Fibroblast of lung (primary cell): ENCODE measurements around the gene EYS. TPM values are rescaled to one million over a fixed set of nuclear protein-coding genes. Genes with fewer than 3 reads are reported as not detected.

ENCODE experiments used
- DNase-seq, 2 donors: peaks; one replicate each; pipeline versions ENCODE4 v3.0.0 to v3.0.0-alpha.2; 2010; ENCODE audit warnings: low read depth in 2 of 2
- H2AFZ ChIP-seq: 2 replicates; pipeline ENCODE4 v1.5.1; 2012; ENCODE audit warnings: low read length, control low read depth, inconsistent platforms
- H3K27ac ChIP-seq: 2 replicates; pipeline ENCODE4 v1.5.1; 2011; ENCODE audit warnings: low read length, control low read depth; ENCODE audit not compliant: insufficient read depth
- H3K27me3 ChIP-seq: 2 replicates; pipeline ENCODE4 v1.5.1; 2011; ENCODE audit warnings: mild to moderate bottlenecking, low read length; ENCODE audit not compliant: control insufficient read depth, insufficient read depth
- H3K36me3 ChIP-seq: 2 replicates; pipeline ENCODE4 v1.5.1; 2011; ENCODE audit warnings: low read length; ENCODE audit not compliant: control insufficient read depth, insufficient read depth
- H3K4me1 ChIP-seq: 2 replicates; pipeline ENCODE4 v1.5.1; 2011; ENCODE audit warnings: low read length; ENCODE audit not compliant: control insufficient read depth, insufficient read depth; ENCODE audit errors: extremely low read depth
- H3K4me2 ChIP-seq: 2 replicates; pipeline ENCODE4 v1.5.1; 2011; ENCODE audit warnings: low read length, control low read depth; ENCODE audit not compliant: insufficient read depth; ENCODE audit errors: extremely low read depth
- H3K4me3 ChIP-seq, 4 experiments: fragments of 200-600 bp in 1 of 4; sonication (generic) in 1 of 4; replicated peaks in 1 of 4; 2 replicates each; pipeline ENCODE4 v1.5.1; 2011 to 2016; ENCODE audit warnings: low read length in 4 of 4, low read depth in 3 of 4, mild to moderate bottlenecking in 3 of 4, control low read depth in 2 of 4, inconsistent platforms in 1 of 4, mixed read lengths in 1 of 4; ENCODE audit not compliant: insufficient read depth in 1 of 4; ENCODE audit errors: control extremely low read depth in 1 of 4
- H3K79me2 ChIP-seq: 2 replicates; pipeline ENCODE4 v1.5.1; 2012; ENCODE audit warnings: mild to moderate bottlenecking, low read length, inconsistent platforms; ENCODE audit not compliant: control insufficient read depth, insufficient read depth
- H3K9ac ChIP-seq: 2 replicates; pipeline ENCODE4 v1.5.1; 2011; ENCODE audit warnings: mild to moderate bottlenecking, low read length, control low read depth; ENCODE audit not compliant: insufficient read depth
- H3K9me3 ChIP-seq: 2 replicates; pipeline ENCODE4 v1.5.1; 2012; ENCODE audit warnings: low read depth, low read length; ENCODE audit not compliant: control insufficient read depth, insufficient read depth
- H4K20me1 ChIP-seq: 2 replicates; pipeline ENCODE4 v1.5.1; 2011; ENCODE audit warnings: low read length; ENCODE audit not compliant: control insufficient read depth, insufficient read depth; ENCODE audit errors: extremely low read depth
- EZH2 ChIP-seq: IDR thresholded peaks from 2 replicates; pipeline ENCODE4 v1.5.1; 2012; ENCODE audit warnings: low read length, control low read depth, mild to moderate bottlenecking; ENCODE audit errors: missing control alignments
- polyA plus RNA-seq, 2 donors: library from polyadenylated mRNA; depleted of rRNA in 1 of 2; stranded (reverse) in 1 of 2; unstranded in 1 of 2; fragments of >200 nt; gene quantifications; 2 replicates each; pipeline ENCODE4 v1.2.1, GENCODE V29; 2011 to 2012; ENCODE audit warnings: missing spikeins in 1 of 2
- total RNA-seq: library from RNA; depleted of rRNA; stranded (reverse); fragments of >200 nt; gene quantifications from 2 replicates; pipeline ENCODE4 v1.2.1, GENCODE V29; 2014
- TF ChIP-seq, protein P1 (sequence below), 2 donors: IDR thresholded peaks in 1 of 2; conservative IDR thresholded peaks in 1 of 2; 1 replicate in 1 of 2; 2 replicates in 1 of 2; pipeline ENCODE4 v1.5.1; 2011 to 2012; ENCODE audit warnings: low read length in 2 of 2, control low read depth in 1 of 2, inconsistent platforms in 1 of 2, low read depth in 1 of 2, mild to moderate bottlenecking in 1 of 2

The EYS gene
- total and polyA plus RNA-seq, 2 donors (not counting 1 experiment from before 2014, with no cell fraction given), result under 0.01 TPM; not detected in 1

DNA sequence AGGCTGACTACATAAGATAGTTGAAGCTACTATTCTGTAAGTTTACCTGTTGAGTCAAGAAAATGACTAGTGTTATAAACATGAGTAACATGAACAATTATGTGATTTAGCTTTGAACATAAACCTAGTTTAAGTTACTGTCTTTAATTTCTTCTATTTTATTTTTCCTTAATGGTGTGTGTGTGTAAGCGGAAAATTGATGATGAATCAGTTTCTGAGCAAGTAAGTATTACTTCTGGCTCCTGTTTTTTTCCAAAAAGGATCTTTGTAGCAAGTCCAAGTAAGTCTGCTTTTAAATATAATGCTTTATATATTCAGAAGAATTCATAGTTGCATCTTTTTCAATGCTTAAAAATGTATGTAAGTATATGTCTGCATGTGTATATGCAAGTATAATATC, 786.8 kb downstream of the EYS start:
- Histone ChIP-seq H3K79me2 (no peaks in the 10 kb centered on the region), H3K4me3 (no peak overlapping the region), H3K27ac (no peak overlapping the region), H3K36me3 (no peaks in the 10 kb centered on the region), H3K27me3 (no peaks in the 10 kb centered on the region), H3K9me3 (no peaks in the 10 kb centered on the region), H2AFZ (no peak overlapping the region), H3K9ac (no peak overlapping the region), H3K4me1 (no peaks in the 10 kb centered on the region), H3K4me2 (no peak overlapping the region), H4K20me1 (no peaks in the 10 kb centered on the region)
- no peak for DNase-seq
- TF ChIP-seq, protein P1, sequence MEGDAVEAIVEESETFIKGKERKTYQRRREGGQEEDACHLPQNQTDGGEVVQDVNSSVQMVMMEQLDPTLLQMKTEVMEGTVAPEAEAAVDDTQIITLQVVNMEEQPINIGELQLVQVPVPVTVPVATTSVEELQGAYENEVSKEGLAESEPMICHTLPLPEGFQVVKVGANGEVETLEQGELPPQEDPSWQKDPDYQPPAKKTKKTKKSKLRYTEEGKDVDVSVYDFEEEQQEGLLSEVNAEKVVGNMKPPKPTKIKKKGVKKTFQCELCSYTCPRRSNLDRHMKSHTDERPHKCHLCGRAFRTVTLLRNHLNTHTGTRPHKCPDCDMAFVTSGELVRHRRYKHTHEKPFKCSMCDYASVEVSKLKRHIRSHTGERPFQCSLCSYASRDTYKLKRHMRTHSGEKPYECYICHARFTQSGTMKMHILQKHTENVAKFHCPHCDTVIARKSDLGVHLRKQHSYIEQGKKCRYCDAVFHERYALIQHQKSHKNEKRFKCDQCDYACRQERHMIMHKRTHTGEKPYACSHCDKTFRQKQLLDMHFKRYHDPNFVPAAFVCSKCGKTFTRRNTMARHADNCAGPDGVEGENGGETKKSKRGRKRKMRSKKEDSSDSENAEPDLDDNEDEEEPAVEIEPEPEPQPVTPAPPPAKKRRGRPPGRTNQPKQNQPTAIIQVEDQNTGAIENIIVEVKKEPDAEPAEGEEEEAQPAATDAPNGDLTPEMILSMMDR (conservative IDR thresholded peaks at IDR 0.05 in 1 of 2, IDR thresholded peaks at IDR 0.05 in 1 of 2; ENCODE audit: low read depth in 1 of 2, low read length in 2 of 2), result no peak
- no peak for TF ChIP-seq EZH2

DNA sequence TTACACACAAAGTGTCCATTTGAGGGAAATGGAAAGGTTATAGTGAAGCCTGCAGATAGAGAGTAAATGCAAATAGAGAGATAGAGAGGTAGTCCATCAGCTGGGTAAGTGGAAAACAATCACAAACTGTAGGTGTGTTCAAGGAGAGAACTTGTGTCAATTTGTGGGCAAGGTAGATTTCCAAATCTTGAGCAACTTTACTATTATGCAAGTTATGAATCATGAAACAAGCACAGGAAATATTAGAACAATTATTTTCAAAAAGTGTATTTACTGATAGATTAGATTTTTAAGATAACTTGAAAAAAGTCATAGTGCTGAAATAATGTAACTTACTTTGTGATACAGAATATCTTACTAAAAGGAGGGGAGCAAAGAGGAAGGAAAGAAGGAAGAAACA, 792.9 kb downstream of the EYS start:
- no peak overlapping the region for H3K27ac ChIP-seq
- H3K4me1 ChIP-seq, result no peaks in the 10 kb centered on the region
- TF ChIP-seq EZH2, result no peak
- TF ChIP-seq, protein P1 (conservative IDR thresholded peaks at IDR 0.05 in 1 of 2, IDR thresholded peaks at IDR 0.05 in 1 of 2; ENCODE audit: low read depth in 1 of 2, low read length in 2 of 2), result no peak

DNA sequence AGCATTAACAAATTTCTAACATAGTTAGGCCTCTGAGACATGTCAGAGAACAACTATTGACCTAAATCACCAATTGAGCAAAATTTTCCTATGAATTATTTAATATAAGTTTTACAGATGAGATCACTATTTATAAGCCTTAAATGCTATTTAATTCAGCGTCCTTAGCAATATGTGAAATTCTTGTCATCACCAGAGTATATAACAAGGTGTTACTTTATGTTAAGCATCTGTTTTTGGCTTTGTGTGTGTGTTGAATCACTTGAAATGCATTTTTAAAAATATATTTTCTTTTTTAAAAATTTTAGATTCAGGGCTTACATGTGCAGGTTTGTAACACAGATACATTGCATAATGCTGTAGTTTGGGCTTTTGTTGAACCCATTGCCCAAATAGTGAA, 794.1 kb downstream of the EYS start:
- Histone ChIP-seq H3K4me1 (no peaks in the 10 kb centered on the region), H2AFZ (no peak overlapping the region), H3K9ac (no peak overlapping the region), H4K20me1 (no peaks in the 10 kb centered on the region), H3K79me2 (no peaks in the 10 kb centered on the region), H3K4me2 (no peak overlapping the region), H3K27ac (no peak overlapping the region), H3K4me3 (no peak overlapping the region), H3K36me3 (no peaks in the 10 kb centered on the region), H3K9me3 (no peaks in the 10 kb centered on the region), H3K27me3 (no peaks in the 10 kb centered on the region)
- no peak for TF ChIP-seq EZH2
- TF ChIP-seq, protein P1 (conservative IDR thresholded peaks at IDR 0.05 in 1 of 2, IDR thresholded peaks at IDR 0.05 in 1 of 2; ENCODE audit: low read depth in 1 of 2, low read length in 2 of 2), result no peak
- DNase-seq, result no peak

More for the DNA sequence above, 792.9 kb downstream of the EYS start:
- Histone ChIP-seq H3K4me3 (no peak overlapping the region), H2AFZ (no peak overlapping the region), H3K9ac (no peak overlapping the region), H3K27me3 (no peaks in the 10 kb centered on the region), H3K9me3 (no peaks in the 10 kb centered on the region), H3K4me2 (no peak overlapping the region), H3K79me2 (no peaks in the 10 kb centered on the region), H4K20me1 (no peaks in the 10 kb centered on the region), H3K36me3 (no peaks in the 10 kb centered on the region)
- DNase-seq, result no peak
